Measurements from ENCODE around the gene TALDO1.

Gene TALDO1

DNA sequence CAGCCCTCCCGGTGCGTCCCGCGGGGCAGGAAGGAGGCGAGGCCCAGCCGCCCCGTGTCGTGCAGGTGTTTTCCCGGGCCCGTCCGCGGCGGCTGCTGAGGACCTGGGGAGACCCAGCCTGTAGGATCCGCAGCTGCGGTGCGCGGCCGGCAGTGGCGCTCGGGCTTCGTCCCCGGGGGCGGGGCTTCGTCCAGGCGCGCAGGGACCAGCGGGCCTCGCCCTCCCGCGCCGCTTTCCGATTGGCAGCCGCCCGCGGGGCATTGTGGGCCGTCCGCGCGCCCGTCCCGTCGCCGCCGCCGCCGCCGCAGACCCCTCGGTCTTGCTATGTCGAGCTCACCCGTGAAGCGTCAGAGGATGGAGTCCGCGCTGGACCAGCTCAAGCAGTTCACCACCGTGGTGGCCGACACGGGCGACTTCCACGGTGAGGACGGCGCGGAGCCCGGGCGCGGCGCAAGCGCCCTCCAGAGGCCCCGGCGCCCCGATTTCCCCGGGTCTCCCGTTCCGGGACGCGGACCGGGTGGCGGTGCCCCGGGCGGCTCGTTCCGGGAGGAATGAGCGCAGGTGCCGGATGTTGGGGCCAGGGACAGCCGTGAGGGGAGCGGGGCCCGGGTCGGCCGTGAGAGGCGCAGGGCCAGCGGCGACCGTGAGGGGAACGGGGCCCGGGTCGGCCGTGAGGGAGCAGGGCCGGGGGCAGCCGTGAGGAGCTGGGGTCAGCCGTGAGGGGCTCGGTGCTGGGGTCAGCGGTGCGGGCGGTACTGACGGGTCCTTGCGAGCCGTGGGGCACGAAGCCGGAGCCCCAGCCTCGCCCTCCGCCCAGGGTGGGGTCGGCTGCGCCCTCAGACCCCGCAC, at the start of gene TALDO1:
Gene TALDO1 (plus strand): TSS at position 307 of the 849 bp plus-strand sequence. CDS start 18 bp downstream, at position 325.
- TF ChIP-seq, protein P1, sequence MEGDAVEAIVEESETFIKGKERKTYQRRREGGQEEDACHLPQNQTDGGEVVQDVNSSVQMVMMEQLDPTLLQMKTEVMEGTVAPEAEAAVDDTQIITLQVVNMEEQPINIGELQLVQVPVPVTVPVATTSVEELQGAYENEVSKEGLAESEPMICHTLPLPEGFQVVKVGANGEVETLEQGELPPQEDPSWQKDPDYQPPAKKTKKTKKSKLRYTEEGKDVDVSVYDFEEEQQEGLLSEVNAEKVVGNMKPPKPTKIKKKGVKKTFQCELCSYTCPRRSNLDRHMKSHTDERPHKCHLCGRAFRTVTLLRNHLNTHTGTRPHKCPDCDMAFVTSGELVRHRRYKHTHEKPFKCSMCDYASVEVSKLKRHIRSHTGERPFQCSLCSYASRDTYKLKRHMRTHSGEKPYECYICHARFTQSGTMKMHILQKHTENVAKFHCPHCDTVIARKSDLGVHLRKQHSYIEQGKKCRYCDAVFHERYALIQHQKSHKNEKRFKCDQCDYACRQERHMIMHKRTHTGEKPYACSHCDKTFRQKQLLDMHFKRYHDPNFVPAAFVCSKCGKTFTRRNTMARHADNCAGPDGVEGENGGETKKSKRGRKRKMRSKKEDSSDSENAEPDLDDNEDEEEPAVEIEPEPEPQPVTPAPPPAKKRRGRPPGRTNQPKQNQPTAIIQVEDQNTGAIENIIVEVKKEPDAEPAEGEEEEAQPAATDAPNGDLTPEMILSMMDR (IDR thresholded peaks at IDR 0.05; ENCODE audit: extremely low read depth, missing control alignments) = peak; percentile 3
- peak; percentile 99 for DNase-seq (ENCODE audit: low spot score)

DNA sequence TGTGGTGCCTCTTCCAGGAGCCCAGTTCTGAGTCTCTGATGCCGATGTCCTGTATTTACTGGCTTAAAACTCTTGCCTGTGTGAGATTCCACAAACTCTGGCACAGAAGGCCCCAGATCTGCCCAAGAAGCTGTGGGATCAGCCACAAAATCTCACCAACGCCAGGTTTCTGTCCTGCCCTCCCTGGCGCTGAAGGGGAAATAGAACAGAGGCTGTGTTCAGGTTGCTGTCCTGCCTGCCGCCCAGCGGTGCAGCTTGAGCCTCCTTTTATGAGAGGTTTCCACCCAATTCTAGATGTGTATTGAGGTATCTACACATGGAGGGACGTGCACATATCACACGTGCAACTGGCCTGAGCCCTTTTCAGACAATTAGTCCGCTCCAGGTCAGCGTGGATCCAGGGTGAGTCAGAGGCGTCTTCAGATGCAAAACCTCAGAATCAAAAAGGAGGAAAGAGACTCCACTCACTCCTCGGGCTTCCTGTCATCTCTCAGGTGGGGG, 49.4 kb upstream of the TALDO1 start:
- TF ChIP-seq, protein P1 (IDR thresholded peaks at IDR 0.05; ENCODE audit: extremely low read depth, missing control alignments) = no peak
- DNase-seq (ENCODE audit: low spot score) = no peak

DNA sequence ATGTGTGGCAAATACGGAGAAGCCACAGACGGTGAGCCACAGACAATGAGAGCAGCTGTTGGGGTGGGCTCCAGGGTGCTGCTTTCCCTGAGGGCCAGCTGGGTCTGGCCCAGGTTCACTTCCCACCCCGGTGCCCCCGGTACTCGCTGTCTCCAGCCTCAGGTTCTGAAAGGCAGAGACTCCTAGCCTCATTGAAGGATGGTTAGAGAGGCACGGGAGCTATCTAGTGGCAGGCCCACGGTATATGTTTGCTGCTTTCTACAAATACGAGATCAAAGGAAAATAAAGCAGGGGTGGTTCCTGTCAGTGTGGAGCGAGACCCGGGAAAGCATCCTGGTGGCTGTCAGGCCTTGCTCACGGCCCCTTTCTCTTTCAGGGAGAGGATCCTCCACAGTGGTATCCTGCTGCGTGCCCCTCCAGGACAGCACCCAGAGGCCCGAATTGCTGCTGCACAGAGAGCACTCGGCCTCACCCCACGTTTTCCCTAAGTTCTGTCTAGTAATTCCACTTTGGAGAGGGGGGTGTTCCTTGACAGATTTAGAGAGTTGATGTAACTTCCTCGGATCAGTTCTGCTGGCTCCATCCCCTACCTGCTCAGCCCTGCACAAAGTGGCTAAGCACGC, 48.7 kb upstream of the TALDO1 start:
- TF ChIP-seq, protein P1 (IDR thresholded peaks at IDR 0.05; ENCODE audit: extremely low read depth, missing control alignments) = no peak
- DNase-seq (ENCODE audit: low spot score) = no peak

DNA sequence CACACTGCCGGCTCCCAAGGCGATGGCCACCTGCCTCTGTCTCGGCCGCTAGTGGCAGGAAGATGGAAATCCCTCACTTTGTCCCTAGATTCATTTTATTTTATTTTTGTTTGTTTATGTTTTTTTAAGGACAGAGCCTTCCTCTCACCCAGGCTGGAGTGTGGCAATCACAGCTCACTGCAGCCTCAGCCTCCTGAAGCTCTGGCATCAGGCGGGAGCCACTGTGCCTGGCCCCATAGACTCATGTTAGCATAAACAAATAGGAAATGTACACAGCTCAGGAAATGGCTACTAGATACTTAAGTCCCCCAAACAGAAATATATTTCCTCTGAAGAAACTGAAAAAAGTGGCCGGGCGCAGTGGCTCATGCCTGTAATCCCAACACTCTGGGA, 48.2 kb upstream of the TALDO1 start:
- no peak for DNase-seq (ENCODE audit: low spot score)
- TF ChIP-seq, protein P1 (IDR thresholded peaks at IDR 0.05; ENCODE audit: extremely low read depth, missing control alignments) = no peak

DNA sequence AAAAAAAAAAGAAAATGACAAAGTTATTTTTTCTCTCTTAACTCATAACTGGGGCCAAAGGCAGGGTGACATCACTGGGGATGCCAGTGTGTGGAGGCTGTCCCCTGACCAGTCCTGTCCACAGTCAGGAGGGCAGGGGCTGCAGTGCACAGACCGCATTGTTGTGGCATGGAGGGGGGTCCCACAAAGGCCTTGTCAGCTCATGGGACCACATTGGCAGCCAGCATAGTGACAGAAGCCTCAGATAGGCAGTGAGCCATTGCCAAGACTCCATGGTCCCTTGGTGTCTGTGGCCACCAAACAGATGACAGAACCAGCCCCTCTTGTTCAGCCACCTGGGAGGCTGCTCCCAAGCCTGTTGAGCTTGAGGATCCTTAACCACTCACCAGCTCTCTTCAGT, 47.5 kb upstream of the TALDO1 start:
- DNase-seq (ENCODE audit: low spot score) = no peak
- TF ChIP-seq, protein P1 (IDR thresholded peaks at IDR 0.05; ENCODE audit: extremely low read depth, missing control alignments) = no peak

DNA sequence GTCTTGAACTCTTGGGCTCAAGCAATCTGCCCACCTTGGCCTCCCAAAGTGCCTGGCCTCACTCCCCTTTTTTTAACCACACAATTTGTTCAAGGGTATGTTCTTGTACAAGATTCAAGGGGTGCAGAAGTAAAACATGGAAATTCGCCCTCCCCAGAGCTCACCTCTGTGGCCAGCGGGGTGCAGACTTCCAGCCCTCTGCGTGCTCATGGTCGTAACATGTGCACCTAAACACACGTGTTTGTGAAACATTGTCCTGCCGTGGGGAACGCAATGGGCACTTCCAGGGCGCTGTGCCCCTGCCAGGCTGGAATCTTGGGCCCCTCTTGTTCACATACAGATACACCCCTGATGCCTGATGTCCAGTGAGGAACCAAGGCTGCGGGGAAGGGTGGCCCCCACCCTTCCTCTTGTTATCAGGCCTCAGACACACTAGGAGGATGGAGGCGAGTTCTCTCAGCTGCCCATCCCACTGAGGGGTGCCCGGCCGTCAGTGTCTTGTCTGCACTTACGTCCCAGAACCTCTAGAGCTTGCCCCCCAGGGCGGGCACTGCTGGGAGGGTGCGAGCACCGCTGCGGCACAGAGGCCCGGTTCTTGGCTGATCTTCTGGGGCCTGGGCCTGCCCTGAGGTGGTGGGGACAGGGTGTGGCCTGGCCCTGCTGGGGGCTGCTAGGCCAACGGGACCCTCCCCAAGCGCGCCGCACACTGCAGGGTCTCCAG, 45.4 kb upstream of the TALDO1 start:
- TF ChIP-seq, protein P1 (IDR thresholded peaks at IDR 0.05; ENCODE audit: extremely low read depth, missing control alignments) = no peak

More for the DNA sequence above, 45.4 kb upstream of the TALDO1 start:
- no peak for DNase-seq (ENCODE audit: low spot score)

All from GM20000 (cell line).